HG03139 (cell line): ENCODE measurements around the gene CAPN9.
"Not testable (repeated sequence)": the region's sequence is repeated elsewhere in the genome, so short reads cannot be mapped to it uniquely, and the experiment has no call there.

Experiments used
- ATAC-seq: cut with Tn5 transposase; IDR thresholded peaks from one replicate; pipeline ENCODE4 v1.9.1; 2021; ENCODE audit not compliant: unreplicated experiment

The CAPN9 gene

DNA sequence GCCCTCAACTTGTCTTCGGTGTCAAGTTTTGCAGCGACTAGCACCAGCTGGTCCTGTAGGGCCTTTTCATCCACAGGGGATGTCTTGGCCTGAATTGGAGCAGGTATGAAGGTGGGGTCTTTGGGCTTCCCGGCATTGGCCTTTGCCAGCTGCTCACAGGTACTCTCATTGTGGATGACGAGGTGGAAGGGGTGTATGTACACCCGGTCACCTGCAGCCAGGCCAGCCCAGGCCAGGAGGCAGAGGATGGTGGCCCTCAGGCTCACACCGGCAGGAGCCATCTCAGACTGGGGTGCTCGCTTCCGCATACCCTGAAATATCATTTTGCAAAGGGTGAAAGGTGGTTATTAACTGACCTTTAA lies 36.7 kb upstream of the CAPN9 start:
- no peak for ATAC-seq

GRCh38 chr1:230711245-230711644 lies 35.9 kb upstream of the CAPN9 start:
- no peak for ATAC-seq

DNA sequence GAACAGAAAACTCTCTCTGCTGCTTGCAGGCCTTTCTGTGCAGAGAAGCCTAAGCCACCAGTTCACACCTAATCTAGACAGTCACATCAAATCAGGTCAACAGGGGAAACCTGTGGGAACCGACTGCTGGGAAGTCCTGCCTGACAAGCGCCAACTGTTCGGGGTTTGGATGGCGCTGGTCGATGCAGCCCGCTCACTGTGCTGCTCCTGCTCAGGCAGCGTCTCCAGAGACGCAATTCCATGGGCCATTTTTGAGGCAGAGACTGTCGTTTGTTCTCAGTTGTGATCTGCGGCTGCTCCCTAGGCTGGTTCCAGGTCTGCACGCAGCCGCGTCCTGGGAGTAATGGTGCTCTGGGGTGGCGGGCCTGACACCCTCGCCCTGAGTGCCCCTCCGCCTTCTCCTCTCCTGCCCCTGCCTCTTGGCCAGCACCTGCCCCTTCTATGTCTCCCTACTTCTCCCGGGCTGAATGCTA lies 34.7 kb upstream of the CAPN9 start:
- ATAC-seq: no peak

- no peak for ATAC-seq
Observed at GRCh38 chr1:230713138-230713537, 34.0 kb upstream of the CAPN9 start.

GRCh38 chr1:230713547-230713914 lies 33.7 kb upstream of the CAPN9 start:
- no peak for ATAC-seq

GRCh38 chr1:230713915-230714764 lies 33.0 kb upstream of the CAPN9 start, which contains the start of gene AGT:
AGT (minus strand) TSS chr1:230714122; CDS start chr1:230710823, 3,299 bp downstream.
- ATAC-seq: no peak

GRCh38 chr1:230715510-230715909 lies 31.7 kb upstream of the CAPN9 start:
- ATAC-seq: no peak

- not testable (repeated sequence) for ATAC-seq
Observed at GRCh38 chr1:230716453-230716852, 30.7 kb upstream of the CAPN9 start.

DNA sequence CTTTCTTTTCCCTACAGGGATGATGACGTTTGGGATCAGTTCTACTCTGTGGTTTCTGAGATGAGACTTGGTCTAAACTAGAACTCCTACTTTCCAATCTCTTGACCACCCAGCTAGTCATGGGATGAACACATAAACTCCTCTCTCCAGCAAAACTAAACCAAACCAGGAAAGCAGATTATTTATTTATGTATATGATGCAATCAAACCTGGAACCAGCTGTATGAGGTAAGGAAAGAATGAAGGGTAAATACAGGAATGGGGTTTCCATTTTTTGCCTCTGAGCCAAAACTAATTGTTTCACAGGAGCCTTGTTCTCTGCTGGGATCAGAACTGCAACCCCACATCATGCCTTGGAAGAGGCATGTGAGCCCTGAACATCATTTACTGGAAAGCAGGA lies 29.9 kb upstream of the CAPN9 start:
- ATAC-seq: no peak

GRCh38 chr1:230721849-230722522 lies 25.2 kb upstream of the CAPN9 start:
- ATAC-seq: not testable (repeated sequence)

DNA sequence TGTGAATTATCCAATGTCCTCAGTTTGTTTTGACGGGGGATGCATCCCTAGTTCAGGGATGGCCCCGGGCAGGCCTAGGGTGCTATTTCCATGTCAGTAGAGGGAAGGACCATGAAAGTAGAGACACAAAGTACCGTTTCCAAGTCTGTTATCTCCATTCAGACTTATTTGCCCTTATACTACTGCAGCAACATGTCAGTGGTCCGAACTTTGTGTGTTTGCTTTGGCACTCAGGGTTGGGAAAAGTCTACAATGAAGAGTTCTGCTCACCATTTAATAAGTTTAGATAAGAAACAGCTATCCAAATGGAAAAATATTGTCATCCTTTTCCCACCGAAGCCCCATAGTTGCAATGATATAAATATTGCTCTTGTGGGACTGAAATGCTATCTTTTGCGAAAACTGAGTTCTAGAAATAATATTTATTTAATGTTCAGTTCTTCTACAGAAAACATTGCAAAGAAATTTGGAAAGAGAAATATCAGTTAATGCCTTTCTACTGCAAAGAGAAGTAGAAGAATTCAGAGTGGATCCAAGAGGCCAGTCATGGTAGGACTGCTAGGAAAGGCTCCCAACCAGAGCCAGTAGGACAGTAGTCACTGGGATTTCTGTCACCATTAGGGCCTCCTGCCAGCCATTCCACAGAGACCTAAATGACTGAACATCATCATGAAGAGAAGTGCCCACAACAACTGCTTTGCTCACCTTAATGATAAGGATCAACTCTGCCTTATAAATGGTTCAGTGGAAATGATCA lies 21.8 kb upstream of the CAPN9 start:
- ATAC-seq: no peak

GRCh38 chr1:230728710-230729392 lies 18.3 kb upstream of the CAPN9 start:
- ATAC-seq: no peak

DNA sequence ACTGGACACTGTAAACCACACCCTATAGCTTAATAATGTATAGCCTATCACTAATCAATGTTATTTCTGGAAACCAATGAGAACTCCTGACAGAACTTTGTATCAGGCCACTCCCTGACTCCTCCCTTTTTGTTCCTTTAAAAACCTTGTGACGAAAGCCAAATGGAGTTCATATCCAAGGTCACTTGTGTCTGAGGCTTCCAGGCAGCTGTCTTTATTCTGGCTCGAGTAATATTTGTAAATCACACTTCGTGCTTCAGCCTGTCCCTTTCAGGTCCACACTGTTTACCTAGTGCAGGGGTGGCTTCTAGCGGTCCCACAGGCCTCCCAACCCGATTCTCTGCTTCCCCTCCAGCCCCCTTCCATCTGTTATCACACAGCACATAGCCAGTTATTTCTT lies 16.2 kb upstream of the CAPN9 start:
- ATAC-seq: no peak

DNA sequence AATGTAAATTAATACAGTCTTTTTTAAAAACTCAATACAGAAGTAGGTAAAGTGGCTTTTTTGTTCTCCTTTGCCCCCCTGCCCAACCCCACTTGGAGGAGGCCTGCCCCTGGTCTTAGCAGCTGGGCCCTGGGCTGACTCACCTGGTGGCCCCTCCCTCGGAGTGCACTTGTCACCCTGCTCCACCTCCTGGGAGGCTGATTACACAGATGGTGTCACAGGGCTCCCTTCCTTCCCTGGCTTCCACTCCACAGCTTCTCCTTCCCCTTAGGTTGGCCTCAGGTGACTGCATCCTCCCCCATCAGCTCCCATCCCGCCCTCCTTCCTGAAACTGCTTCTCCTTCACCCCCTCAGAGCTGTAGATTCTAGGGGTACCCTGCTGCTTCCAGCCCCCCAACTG lies 11.7 kb upstream of the CAPN9 start:
- no peak for ATAC-seq

DNA sequence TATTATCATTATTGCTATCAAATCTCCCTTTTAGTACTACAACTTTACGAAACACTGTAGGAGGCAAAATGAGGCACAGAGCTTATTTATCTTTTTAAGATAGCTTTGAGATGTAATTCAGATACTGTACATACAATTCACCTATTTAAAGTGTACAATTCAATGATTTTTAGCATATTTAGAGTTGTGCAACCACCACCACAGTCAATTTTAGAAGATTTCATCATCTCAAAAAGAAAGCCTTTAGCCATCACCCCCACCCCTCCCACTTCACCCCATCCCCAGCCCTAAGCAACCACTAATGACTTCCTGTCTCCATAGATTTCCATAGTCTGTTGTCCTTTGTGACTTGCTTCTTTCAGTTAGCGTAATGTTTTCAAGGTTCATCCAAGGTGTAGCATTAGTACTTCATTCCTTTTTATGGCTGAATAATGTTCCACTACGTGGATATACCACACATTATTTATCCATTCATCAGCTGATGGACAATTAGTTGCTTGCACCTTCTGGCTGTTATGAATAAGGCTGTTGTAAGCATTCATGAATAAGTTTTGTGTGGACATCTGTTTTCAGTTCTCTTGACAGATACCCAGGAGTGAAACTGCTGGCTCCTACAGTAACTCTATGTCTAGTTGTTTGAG lies 9.4 kb upstream of the CAPN9 start:
- ATAC-seq: no peak

DNA sequence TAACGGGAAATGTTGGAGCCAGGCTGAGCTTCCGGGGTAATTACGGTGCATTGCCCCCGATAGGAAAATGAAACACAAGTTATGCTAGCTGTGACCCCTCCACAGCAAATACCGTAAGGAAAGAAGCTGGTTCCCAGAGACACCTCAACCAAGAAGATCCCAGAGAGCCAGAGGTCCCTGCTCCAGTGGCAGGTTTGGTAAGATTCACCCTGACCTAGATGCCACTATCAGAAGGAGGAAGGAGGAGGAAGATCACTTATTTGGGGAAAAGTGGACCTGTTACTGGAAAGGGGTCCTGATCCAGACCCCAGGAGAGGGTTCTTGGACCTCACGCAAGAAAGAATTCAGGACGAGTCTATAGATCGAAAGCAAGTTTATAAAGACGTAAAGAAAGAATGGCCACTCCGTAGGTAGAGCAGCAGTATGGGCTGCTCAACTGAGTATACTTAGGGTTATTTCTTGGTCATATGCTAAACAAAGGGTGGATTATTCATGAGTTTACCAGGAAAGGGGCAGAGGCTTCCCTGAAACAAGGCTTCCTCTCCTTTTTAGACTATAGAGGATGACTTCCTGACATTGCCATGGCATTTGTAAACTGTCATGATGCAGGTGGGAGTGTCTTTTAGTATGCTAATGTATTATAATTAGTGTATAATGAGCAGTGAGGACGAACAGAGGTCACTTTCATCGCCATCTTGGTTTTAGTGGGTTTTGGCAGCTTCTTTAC lies 7.5 kb upstream of the CAPN9 start:
- ATAC-seq: no peak

DNA sequence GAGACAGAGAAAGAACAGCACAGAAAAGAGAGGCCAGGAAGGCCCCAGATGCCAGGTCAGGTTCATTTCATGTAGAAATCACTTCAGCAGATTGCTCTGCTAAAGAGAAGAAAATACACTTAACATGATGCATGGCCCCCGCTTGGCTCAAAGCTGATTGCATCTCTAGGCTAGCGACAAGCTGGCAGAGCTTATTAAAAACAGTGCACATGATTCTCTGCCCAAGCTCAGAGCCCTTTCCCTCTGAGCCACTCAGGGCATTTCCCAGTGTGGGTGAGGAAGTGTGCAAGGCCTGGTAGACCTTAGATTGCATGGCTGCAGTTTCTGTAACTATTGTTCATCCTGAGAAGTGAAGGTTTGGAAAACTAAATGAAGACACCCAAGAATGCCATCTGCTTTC lies 3.3 kb upstream of the CAPN9 start:
- no peak for ATAC-seq

DNA sequence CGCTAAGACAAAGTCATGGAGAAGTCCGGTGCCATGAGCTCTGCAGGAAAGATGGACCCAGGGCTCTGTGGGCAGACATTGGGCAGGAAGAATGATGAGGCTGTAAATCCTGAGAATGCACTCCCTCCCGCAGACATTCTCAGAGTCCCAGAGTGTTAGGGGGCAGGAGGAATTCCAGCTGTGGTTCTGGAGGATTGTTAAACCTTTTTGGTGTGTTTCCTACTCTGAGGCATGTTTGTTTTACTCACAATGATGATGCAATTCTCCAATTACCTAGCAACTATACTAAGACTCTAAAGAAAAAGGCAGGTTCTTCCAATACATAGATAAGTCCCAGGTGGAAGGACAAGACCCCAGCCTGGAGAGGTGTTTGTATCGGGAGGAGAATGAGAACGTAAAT lies 2.8 kb upstream of the CAPN9 start:
- no peak for ATAC-seq

DNA sequence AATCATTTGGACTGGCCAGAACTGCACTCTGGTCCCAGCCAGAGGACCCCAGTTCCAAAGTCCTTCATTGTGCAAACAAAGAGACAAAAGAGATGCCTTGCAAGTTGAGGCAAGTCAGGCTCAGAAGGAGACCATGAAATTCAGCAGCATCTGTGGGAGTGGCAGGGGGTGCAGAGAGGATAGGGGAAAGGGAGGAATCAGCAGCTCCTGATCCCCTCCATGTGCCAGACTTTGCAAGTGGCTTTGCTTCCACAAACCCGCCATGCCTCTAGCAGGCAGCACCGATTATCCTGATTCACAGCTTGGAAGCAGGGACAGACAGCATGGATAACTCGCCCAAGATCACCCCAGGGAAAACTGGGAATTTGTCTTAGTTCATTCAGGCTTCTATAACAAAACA lies 2.1 kb upstream of the CAPN9 start:
- no peak for ATAC-seq

DNA sequence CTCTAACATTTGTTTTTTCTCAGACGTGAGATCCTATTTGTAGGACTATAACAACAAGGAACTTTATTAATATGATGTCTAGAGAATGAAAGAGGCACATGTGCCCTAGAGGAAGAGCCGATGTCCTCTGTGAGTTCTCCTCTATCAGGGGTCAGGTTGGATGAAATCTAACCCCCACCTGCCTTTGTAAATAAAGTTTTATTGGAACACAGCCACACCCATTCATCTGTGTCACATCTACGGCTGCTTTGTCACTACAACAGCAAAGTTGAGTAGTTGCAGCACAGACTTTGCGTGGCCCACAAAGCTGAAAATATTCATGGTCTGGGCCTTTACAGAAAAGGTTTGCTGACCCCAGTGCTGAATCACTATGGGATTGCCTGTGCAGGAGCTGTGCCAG lies 571 bp upstream of the CAPN9 start:
- ATAC-seq: no peak
